Esophagus squamous epithelium (tissue), 5 donors: Measurements from ENCODE around the gene BICD2. TPM values are rescaled to one million over a fixed set of nuclear protein-coding genes. Genes with fewer than 3 reads are reported as not detected.
A peak's percentile ranks its signal among the peaks of the same experiment; 100 is the strongest.

ENCODE experiments used
- DNase-seq: peaks from one replicate; lab custom pipeline; 2025; lab: John Stamatoyannopoulos, UW
- H3K27ac ChIP-seq, 4 donors: fragments of 200-600 bp; sonication (generic); one replicate each; pipeline ENCODE4 v1.5.1; 2016 to 2019; ENCODE audit warnings: mild to moderate bottlenecking in 1 of 4
- H3K27me3 ChIP-seq, 4 donors: fragments of 200-600 bp; sonication (generic); 1 replicate in 3 of 4; 2 replicates in 1 of 4; pipeline versions ENCODE4 v1.5.1 to v1.6.0; 2017 to 2021; ENCODE audit warnings: antibody characterized with exemption in 1 of 4
- H3K36me3 ChIP-seq, 3 donors: fragments of 200-600 bp; sonication (generic); one replicate each; pipeline ENCODE4 v1.5.1; 2016 to 2019
- H3K4me1 ChIP-seq, 3 donors: fragments of 200-600 bp; sonication (generic); one replicate each; pipeline ENCODE4 v1.5.1; 2017 to 2019
- H3K4me3 ChIP-seq, 4 donors: fragments of 200-600 bp; sonication (generic); 1 replicate in 3 of 4; 2 replicates in 1 of 4; pipeline ENCODE4 v1.5.1; 2016 to 2019; ENCODE audit warnings: mild to moderate bottlenecking in 2 of 4, moderate library complexity in 1 of 4
- H3K9me3 ChIP-seq, 3 donors: fragments of 200-600 bp; sonication (generic); one replicate each; pipeline ENCODE4 v1.5.1; 2016 to 2019
- POLR2A ChIP-seq, 4 donors: fragments of 450-650 bp; IDR thresholded peaks; one replicate each; pipeline ENCODE4 v1.6.1; 2017; ENCODE audit warnings: antibody characterized with exemption in 4 of 4, mild to moderate bottlenecking in 4 of 4, moderate library complexity in 3 of 4
- WGBS, 2 donors: methylation state at CpG; one replicate each; pipeline ENCODE4 v1.1.5; 2018; 5-methylcytosine and 5-hydroxymethylcytosine counted together
- intact Hi-C: fragments of 100-400 bp; cut with DNase I; formaldehyde crosslinking; loops from one replicate; pipeline ENCODE4 v1.15.0; 2022
- total RNA-seq, 4 donors: library from RNA; depleted of rRNA; stranded (reverse); fragments of >200 nt; gene quantifications; one replicate each; pipeline ENCODE4 v1.1.0, GENCODE V29; 2016
- TF ChIP-seq, protein P1 (sequence below), 6 experiments: fragments of 450-650 bp in 4 of 6; fragments of 200-600 bp in 2 of 6; sonication (generic) in 2 of 6; IDR thresholded peaks; one replicate each; pipeline ENCODE4 v1.5.1; 2016 to 2019; ENCODE audit warnings: antibody characterized with exemption in 6 of 6, mild to moderate bottlenecking in 4 of 6, moderate library complexity in 4 of 6
- donor health status: DM: yes; HTN: yes; CAD: no.

Gene BICD2
- total RNA-seq, 4 donors from 2014 or later, result 81.7 to 116 (median 91.1) TPM

DNA sequence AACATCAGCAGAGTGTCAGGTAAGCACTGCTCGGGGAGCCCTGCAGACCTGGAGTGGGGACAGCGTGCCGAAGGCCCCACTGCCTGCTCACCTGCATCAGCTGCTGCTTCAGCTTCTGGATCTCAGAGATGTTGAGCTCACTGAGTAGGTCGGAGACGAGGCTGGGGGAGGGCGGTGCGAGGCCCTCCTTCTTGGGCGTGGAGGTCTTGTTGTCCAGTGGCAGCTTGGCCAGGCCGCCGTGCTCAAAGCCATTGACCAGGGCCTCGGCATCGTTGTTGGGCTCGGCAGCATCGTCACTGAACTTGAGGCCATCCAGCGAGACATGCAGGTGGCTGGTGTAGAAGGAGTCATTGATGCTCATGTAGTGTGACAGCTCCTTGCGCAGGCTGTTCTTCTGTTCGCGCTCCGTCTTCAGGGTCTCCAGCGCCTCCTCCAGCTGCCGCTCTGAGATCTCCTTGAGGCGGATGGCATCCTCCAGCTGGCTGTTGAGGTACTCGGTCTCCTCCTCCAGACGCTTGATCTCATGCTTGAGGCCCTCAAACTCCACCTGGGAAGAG is 44.3 kb downstream of the BICD2 start:
- Histone ChIP-seq H3K27me3 (no peaks in the 10 kb centered on the region), H3K4me3 (no peak overlapping the region), H3K4me1 (peaks cover 48 to 82% (median 49%) of the 10 kb centered on the region in 3 donors), H3K9me3 (no peaks in the 10 kb centered on the region), H3K27ac (no peak overlapping the region), H3K36me3 (peaks cover 38 to 79% (median 52%) of the 10 kb centered on the region in 3 donors)
- TF ChIP-seq, protein P1, sequence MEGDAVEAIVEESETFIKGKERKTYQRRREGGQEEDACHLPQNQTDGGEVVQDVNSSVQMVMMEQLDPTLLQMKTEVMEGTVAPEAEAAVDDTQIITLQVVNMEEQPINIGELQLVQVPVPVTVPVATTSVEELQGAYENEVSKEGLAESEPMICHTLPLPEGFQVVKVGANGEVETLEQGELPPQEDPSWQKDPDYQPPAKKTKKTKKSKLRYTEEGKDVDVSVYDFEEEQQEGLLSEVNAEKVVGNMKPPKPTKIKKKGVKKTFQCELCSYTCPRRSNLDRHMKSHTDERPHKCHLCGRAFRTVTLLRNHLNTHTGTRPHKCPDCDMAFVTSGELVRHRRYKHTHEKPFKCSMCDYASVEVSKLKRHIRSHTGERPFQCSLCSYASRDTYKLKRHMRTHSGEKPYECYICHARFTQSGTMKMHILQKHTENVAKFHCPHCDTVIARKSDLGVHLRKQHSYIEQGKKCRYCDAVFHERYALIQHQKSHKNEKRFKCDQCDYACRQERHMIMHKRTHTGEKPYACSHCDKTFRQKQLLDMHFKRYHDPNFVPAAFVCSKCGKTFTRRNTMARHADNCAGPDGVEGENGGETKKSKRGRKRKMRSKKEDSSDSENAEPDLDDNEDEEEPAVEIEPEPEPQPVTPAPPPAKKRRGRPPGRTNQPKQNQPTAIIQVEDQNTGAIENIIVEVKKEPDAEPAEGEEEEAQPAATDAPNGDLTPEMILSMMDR (IDR thresholded peaks at IDR 0.05), result no peak
- TF ChIP-seq POLR2A (IDR thresholded peaks at IDR 0.05), result no peak
- intact Hi-C loops, result no loop called here
- no peak for DNase-seq
- 95 to 96% methylated on average over 22 to 23 of the region's 24 CpGs for WGBS, 2 donors

DNA sequence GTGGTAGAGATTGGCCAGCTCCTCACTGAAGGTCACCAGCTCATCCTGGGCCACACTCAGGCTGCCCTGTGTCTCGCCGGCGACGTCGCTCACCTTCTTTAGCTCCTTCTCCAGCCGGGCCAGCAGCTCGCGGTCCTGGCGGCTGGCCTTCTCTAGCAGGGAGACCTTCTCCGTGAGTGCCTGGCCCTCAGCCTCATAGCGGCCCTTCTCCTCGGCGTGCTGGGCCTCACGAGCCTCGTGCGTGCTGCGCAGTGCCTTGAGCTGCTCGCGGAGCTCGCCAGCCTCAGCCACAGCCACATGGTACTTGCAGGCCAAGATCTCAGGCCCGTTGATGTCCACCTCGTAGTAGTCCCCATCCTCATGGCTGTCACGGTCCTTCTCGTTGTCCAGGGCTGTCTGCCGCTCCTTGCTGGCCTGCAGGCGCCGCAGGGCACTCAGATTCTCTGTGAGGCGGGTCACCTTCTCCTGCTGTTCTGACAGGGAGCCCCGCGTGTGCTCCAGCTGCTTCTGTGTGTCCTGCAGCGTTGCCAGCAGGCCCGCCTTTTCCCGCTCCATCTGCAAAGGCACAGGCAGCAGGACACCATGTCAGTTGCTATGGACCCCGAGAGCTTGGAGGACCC is 45.5 kb downstream of the BICD2 start:
- WGBS, 2 donors, result 84 to 85% methylated on average over 5 to 10 of the region's 34 CpGs
- Histone ChIP-seq H3K4me3 (no peak overlapping the region), H3K9me3 (no peaks in the 10 kb centered on the region), H3K27me3 (no peaks in the 10 kb centered on the region), H3K36me3 (peaks cover 49 to 89% (median 64%) of the 10 kb centered on the region in 3 donors), H3K27ac (peak overlapping the region in 3 of 4 donors; percentile 81 to 91 (median 89)), H3K4me1 (peaks cover 43 to 82% (median 44%) of the 10 kb centered on the region in 3 donors)
- TF ChIP-seq, protein P1 (IDR thresholded peaks at IDR 0.05), result no peak
- TF ChIP-seq POLR2A (IDR thresholded peaks at IDR 0.05), result no peak
- no peak for DNase-seq
- intact Hi-C loops, result loop anchor here (5.0 kb wide), 1 partner anchor 73 kb away; no protein-coding TSS in a partner anchor

DNA sequence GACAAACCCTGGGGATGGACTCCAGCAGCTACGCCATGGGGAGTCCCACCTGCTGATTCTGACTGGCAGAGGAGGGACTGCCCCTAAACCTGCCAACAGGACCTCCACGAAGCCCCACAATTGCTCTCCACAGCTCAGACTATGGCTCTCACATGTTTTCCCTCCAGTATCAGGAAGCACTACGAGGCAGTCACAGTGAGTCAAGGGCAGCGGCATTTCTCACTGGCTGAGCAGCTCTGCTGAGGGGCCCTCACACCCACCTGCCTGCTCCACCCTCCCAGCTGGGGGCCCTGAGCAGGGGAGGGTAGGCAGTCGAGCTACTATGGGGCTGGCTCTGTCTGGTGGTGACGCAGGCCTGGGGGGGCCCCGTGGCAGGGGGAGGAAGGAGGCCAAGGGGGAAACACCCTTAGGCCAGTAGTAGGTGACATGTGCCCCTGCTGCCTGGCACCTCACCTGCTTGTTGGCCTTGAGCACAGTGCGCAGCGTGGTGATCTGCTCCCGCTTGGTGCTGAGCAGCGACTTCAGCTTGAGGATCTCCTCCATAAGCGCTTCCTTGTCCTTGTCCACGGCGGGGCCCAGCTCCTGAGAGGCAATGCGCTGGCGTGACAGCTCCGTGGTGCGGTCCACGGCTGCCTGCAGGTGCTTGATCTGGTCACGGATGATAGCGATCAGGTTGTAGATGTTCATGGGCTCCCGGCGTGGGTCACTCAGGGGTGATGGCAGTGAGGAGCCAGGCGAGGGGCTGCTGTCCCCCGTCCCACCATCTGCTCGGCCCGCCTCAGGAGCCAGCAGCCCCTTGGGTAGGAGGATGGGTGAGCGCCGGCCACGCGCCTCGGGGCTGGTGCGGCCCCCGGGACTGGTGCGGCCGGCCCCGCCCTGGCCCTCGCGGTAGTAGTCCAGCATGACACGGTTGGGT is 46.3 kb downstream of the BICD2 start:
- no CpG with 5 or more reads among the region's 40 CpGs for WGBS, 2 donors
- no peaks in the 10 kb centered on the region for H3K27me3 ChIP-seq
- no peaks in the 10 kb centered on the region for H3K9me3 ChIP-seq
- H3K27ac ChIP-seq, result peak overlapping the region; percentile 81 to 91 (median 86)
- H3K4me3 ChIP-seq, result no peak overlapping the region
- intact Hi-C loops, result loop anchor here (5.0 kb wide), 1 partner anchor 74 kb away; no protein-coding TSS in a partner anchor
- H3K4me1 ChIP-seq, result peaks cover 36 to 79% (median 44%) of the 10 kb centered on the region in 3 donors
- peaks cover 57 to 97% (median 72%) of the 10 kb centered on the region in 3 donors for H3K36me3 ChIP-seq
- TF ChIP-seq POLR2A (IDR thresholded peaks at IDR 0.05), result no peak
- TF ChIP-seq, protein P1 (IDR thresholded peaks at IDR 0.05), result no peak
- no peak for DNase-seq

DNA sequence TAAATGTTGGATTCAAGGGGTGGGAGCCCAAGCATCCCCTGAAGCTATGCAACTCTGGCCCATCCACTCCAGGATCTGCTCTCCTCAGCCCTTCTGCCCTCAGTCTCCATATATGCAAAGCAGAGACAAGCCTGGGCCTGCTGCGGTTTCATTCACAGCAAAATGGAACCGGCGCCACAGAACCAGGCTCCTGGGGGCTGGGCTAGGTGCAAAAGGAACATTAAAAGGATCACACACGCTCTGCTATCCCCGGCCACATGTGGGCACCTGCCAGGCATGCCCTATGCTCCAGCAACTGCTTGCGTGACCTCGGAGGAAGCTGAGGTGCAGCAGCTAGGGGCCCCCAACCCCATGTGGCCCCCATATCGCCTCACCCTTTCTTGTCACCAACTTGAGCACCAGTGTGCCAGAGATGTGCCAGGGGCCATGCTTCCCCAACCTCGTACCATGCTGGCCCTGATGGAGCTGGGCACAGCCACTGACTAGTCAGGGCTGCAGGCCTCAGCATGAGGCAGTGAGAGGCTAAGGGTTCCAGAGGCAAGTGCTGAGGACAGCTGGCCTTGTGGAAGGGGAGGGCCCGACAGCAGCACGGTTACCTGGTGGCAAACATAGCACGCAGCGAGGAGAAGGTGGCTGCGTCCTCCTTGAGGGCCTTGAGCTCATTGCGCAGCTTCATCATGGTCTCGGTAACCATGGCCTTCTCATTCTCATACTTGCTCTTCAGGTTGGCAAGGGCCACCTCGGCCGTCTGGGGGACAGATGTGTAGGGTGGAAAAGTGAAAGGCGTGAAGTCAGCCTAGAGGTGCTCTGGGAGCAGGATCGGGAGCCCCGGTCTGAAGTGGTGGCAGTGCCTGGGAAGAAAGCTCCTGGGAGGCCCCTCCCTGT is 47.2 kb downstream of the BICD2 start:
- no peak for DNase-seq
- Histone ChIP-seq H3K27ac (peak overlapping the region; percentile 81 to 91 (median 86)), H3K36me3 (peaks cover 60 to 100% (median 72%) of the 10 kb centered on the region in 3 donors), H3K27me3 (no peaks in the 10 kb centered on the region), H3K4me1 (peaks cover 30 to 70% (median 38%) of the 10 kb centered on the region in 3 donors), H3K9me3 (no peaks in the 10 kb centered on the region), H3K4me3 (no peak overlapping the region)
- TF ChIP-seq POLR2A (IDR thresholded peaks at IDR 0.05), result no peak
- TF ChIP-seq, protein P1 (IDR thresholded peaks at IDR 0.05), result no peak
- intact Hi-C loops, result loop anchor here (5.0 kb wide), 1 partner anchor 75 kb away; no protein-coding TSS in a partner anchor
- WGBS, 2 donors, result 48 to 56% methylated on average over 9 to 16 of the region's 21 CpGs
